Natural killer cell (primary cell): ENCODE data around the gene NAB2. TPM values are rescaled to one million over a fixed set of nuclear protein-coding genes. Genes with fewer than 3 reads are reported as not detected.

Experiments
- ATAC-seq, 3 donors: fragments of 150-1000 bp in 2 of 3; fragments of 200-7000 bp in 1 of 3; cut with Tn5 transposase; 1 replicate in 1 of 3; 2 replicates in 2 of 3; pipeline ENCODE4 v1.10.0; 2021; ENCODE audit warnings: mild to moderate bottlenecking in 2 of 3, moderate library complexity in 2 of 3
- DNase-seq, 2 donors: peaks; one replicate each; pipeline versions ENCODE4 v3.0.0 to v3.0.0-alpha.2; 2013 to 2021; ENCODE audit warnings: mixed read lengths in 1 of 2
- H3K27ac ChIP-seq: one replicate; pipeline ENCODE4 v1.5.1; 2013; ENCODE audit warnings: mild to moderate bottlenecking, low read length
- H3K27me3 ChIP-seq: one replicate; pipeline ENCODE4 v1.6.1; 2013; ENCODE audit warnings: low read length; ENCODE audit not compliant: control insufficient read depth, insufficient read depth
- H3K36me3 ChIP-seq: one replicate; pipeline ENCODE4 v1.6.1; 2013; ENCODE audit warnings: low read length; ENCODE audit not compliant: control insufficient read depth, insufficient read depth
- H3K4me1 ChIP-seq: one replicate; pipeline ENCODE4 v1.6.1; 2013; ENCODE audit warnings: low read length; ENCODE audit not compliant: control insufficient read depth, insufficient read depth
- H3K4me3 ChIP-seq: one replicate; pipeline ENCODE4 v1.5.1; 2013; ENCODE audit warnings: low read length
- H3K9me3 ChIP-seq: one replicate; pipeline ENCODE4 v1.6.1; 2013; ENCODE audit warnings: low read length; ENCODE audit not compliant: control insufficient read depth, insufficient read depth
- H3K27ac Mint-ChIP-seq, 2 donors: one replicate each; pipeline ENCODE4 v1.8.0; 2022; ENCODE audit warnings: mild to moderate bottlenecking in 2 of 2, mixed read lengths in 2 of 2, moderate library complexity in 1 of 2
- H3K27me3 Mint-ChIP-seq, 2 donors: one replicate each; pipeline ENCODE4 v1.8.0; 2022; ENCODE audit warnings: low read depth in 2 of 2, mixed read lengths in 2 of 2
- H3K36me3 Mint-ChIP-seq: one replicate; pipeline ENCODE4 v1.8.0; 2022; ENCODE audit warnings: mixed read lengths
- H3K4me1 Mint-ChIP-seq, 2 donors: one replicate each; pipeline ENCODE4 v1.8.0; 2022; ENCODE audit warnings: mixed read lengths in 2 of 2
- H3K4me3 Mint-ChIP-seq: one replicate; pipeline ENCODE4 v1.8.0; 2022; ENCODE audit warnings: mild to moderate bottlenecking, moderate library complexity, mixed read lengths
- H3K9me3 Mint-ChIP-seq, 2 donors: one replicate each; pipeline ENCODE4 v1.8.0; 2022; ENCODE audit warnings: mixed read lengths in 2 of 2
- CTCF ChIP-seq: fragments of 200-600 bp; IDR thresholded peaks from one replicate; pipeline ENCODE4 v1.8.0; 2022; ENCODE audit warnings: antibody characterized with exemption
- WGBS: methylation state at CpG from one replicate; pipeline ENCODE4 v1.1.7; 2013; ENCODE audit warnings: missing lambda C conversion rate; ENCODE audit not compliant: insufficient coverage; 5-methylcytosine and 5-hydroxymethylcytosine counted together
- intact Hi-C: fragments of 100-400 bp; cut with micrococcal nuclease; formaldehyde crosslinking; loops from one replicate; pipeline ENCODE4 v1.14.2; 2022
- total RNA-seq, 4 donors: library from RNA; stranded (reverse); fragments of 120-200 nt in 1 of 4; gene quantifications; one replicate each; pipeline versions ENCODE4 v1.2.3 to v1.2.4, GENCODE V29; 2013 to 2022

The NAB2 gene
- total RNA-seq, 3 donors from 2014 or later (not counting 1 experiment from before 2014, with no cell fraction given), result 4.2 to 7.0 (median 5.4) TPM

- no peak for DNase-seq
- H3K27ac ChIP-seq, result no peak overlapping the region
- no peaks in the 10 kb centered on the region for H3K36me3 ChIP-seq
- ATAC-seq, result no peak
- H3K36me3 Mint-ChIP-seq, result no peaks in the 10 kb centered on the region
- no peaks in the 10 kb centered on the region for H3K9me3 ChIP-seq
- peaks cover 0 to 10% of the 10 kb centered on the region in 2 donors for H3K27me3 Mint-ChIP-seq
- 89% methylated on average over 10 of the region's 13 CpGs for WGBS
- no peak overlapping the region for H3K4me3 ChIP-seq
- H3K27ac Mint-ChIP-seq, result no peak overlapping the region
- H3K9me3 Mint-ChIP-seq, result no peaks in the 10 kb centered on the region
- H3K4me1 ChIP-seq, result peaks cover 5% of the 10 kb centered on the region
- H3K27me3 ChIP-seq, result no peaks in the 10 kb centered on the region
- TF ChIP-seq CTCF, result no peak
- intact Hi-C loops, result no loop called here
- no peaks in the 10 kb centered on the region for H3K4me1 Mint-ChIP-seq
- H3K4me3 Mint-ChIP-seq, result no peak overlapping the region
Measured at GRCh38 chr12:57138526-57139272, 49.8 kb downstream of the NAB2 start.

- H3K4me3 ChIP-seq, result no peak overlapping the region
- peaks cover 0 to 6% of the 10 kb centered on the region in 2 donors for H3K27me3 Mint-ChIP-seq
- ATAC-seq (peak in 2 of 3 donors; percentile 26 to 83), DNase-seq (no peak)
- no peaks in the 10 kb centered on the region for H3K9me3 Mint-ChIP-seq
- TF ChIP-seq CTCF, result no peak
- intact Hi-C loops, result no loop called here
- no peak overlapping the region for H3K27ac Mint-ChIP-seq
- H3K9me3 ChIP-seq, result no peaks in the 10 kb centered on the region
- no peaks in the 10 kb centered on the region for H3K36me3 Mint-ChIP-seq
- H3K27me3 ChIP-seq, result no peaks in the 10 kb centered on the region
- H3K4me1 Mint-ChIP-seq, result no peaks in the 10 kb centered on the region
- H3K4me1 ChIP-seq, result peaks cover 5% of the 10 kb centered on the region
- H3K36me3 ChIP-seq, result no peaks in the 10 kb centered on the region
- no peak overlapping the region for H3K27ac ChIP-seq
- H3K4me3 Mint-ChIP-seq, result no peak overlapping the region
- whole genome bisulfite sequencing, result 95% methylated on average over 4 of the region's 6 CpGs
Measured at GRCh38 chr12:57139796-57140649, 51.1 kb downstream of the NAB2 start.

GRCh38 chr12:57141249-57141648 lies 52.3 kb downstream of the NAB2 start:
- H3K27ac Mint-ChIP-seq, result no peak overlapping the region
- Histone ChIP-seq H3K27ac (no peak overlapping the region), H3K27me3 (no peaks in the 10 kb centered on the region), H3K4me1 (peaks cover 5% of the 10 kb centered on the region), H3K9me3 (no peaks in the 10 kb centered on the region), H3K36me3 (no peaks in the 10 kb centered on the region), H3K4me3 (no peak overlapping the region)
- TF ChIP-seq CTCF, result no peak
- DNase-seq (no peak), ATAC-seq (no peak)
- WGBS, result 86% methylated on average over 8 of the region's 8 CpGs
- peaks cover 0 to 6% of the 10 kb centered on the region in 2 donors for H3K27me3 Mint-ChIP-seq
- no peaks in the 10 kb centered on the region for H3K9me3 Mint-ChIP-seq
- no peak overlapping the region for H3K4me3 Mint-ChIP-seq
- H3K36me3 Mint-ChIP-seq, result no peaks in the 10 kb centered on the region
- H3K4me1 Mint-ChIP-seq, result no peaks in the 10 kb centered on the region
- intact Hi-C loops, result no loop called here
